D721Med (cell line): ENCODE data around the gene KIAA1328.

Experiments used
- DNase-seq: peaks from one replicate; pipeline ENCODE4 v3.0.0; 2011; ENCODE audit warnings: low spot score; ENCODE audit not compliant: insufficient read length
- FAIRE-seq: peaks from 2 replicates; lab custom pipeline; 2011; peaks lifted over from hg19 to GRCh38; lab: Jason Lieb, UNC
- CTCF ChIP-seq: IDR thresholded peaks from 2 replicates; pipeline ENCODE4 v1.5.1; 2012; ENCODE audit warnings: mild to moderate bottlenecking, control low read depth; ENCODE audit not compliant: insufficient read depth; ENCODE audit errors: missing control alignments

The KIAA1328 gene

GRCh38 chr18:37276111-37276890, 447.4 kb downstream of the KIAA1328 start:
- TF ChIP-seq CTCF, result no peak
- FAIRE-seq (no peak), DNase-seq (no peak)

GRCh38 chr18:37277804-37278203, 448.9 kb downstream of the KIAA1328 start:
- DNase-seq (no peak), FAIRE-seq (no peak)
- TF ChIP-seq CTCF, result no peak
